Stimulated activated naive CD8-positive, alpha-beta T cell treated with anti-CD3 and anti-CD28 coated beads, Interleukin-15, amount 100 ng/mL, for 72 hours (primary cell): ENCODE measurements around the gene ZFYVE9.
A peak's percentile ranks its signal among the peaks of the same experiment; 100 is the strongest.

Experiments used
- ATAC-seq: fragments of 150-1000 bp; cut with Tn5 transposase; 2 replicates; pipeline ENCODE4 v1.10.0; 2021; ENCODE audit warnings: mild to moderate bottlenecking, moderate library complexity
- DNase-seq, 2 donors: peaks; one replicate each; pipeline ENCODE4 v3.0.0; 2021 to 2022
- H3K27ac Mint-ChIP-seq, 2 donors: one replicate each; pipeline ENCODE4 v1.8.0; 2022; ENCODE audit warnings: mild to moderate bottlenecking in 2 of 2, mixed read lengths in 2 of 2, moderate library complexity in 2 of 2
- H3K27me3 Mint-ChIP-seq: one replicate; pipeline ENCODE4 v1.8.0; 2022; ENCODE audit warnings: mixed read lengths
- H3K4me1 Mint-ChIP-seq: one replicate; pipeline ENCODE4 v1.8.0; 2022; ENCODE audit warnings: mild to moderate bottlenecking, mixed read lengths
- H3K4me3 Mint-ChIP-seq, 2 donors: one replicate each; pipeline ENCODE4 v1.8.0; 2022; ENCODE audit warnings: mild to moderate bottlenecking in 2 of 2, mixed read lengths in 2 of 2, moderate library complexity in 1 of 2
- H3K9me3 Mint-ChIP-seq, 2 donors: one replicate each; pipeline ENCODE4 v1.8.0; 2022; ENCODE audit warnings: mixed read lengths in 2 of 2

The ZFYVE9 gene

DNA sequence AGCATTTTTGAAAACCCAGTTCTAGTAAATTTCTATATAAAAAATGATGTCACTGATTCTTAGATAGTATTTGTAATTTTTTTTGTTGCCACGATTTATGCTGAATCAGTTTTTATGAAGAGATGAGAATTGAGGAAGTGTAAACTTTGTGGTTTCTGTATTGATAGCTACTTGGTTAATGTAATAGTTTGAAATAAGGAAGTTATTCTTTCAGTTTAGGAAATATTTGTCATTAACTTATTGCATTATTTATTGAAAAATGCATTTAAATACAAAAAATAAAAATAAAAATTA is 97.8 kb downstream of the ZFYVE9 start:
- H3K4me1 Mint-ChIP-seq, result peaks cover 4% of the 10 kb centered on the region
- no peak for ATAC-seq
- H3K9me3 Mint-ChIP-seq, result no peaks in the 10 kb centered on the region
- no peak overlapping the region for H3K27ac Mint-ChIP-seq
- no peak overlapping the region for H3K4me3 Mint-ChIP-seq
- H3K27me3 Mint-ChIP-seq, result no peaks in the 10 kb centered on the region
- no peak for DNase-seq

GRCh38 chr1:52240592-52241210 is 98.8 kb downstream of the ZFYVE9 start:
- H3K27me3 Mint-ChIP-seq, result no peaks in the 10 kb centered on the region
- no peak overlapping the region for H3K27ac Mint-ChIP-seq
- DNase-seq (no peak), ATAC-seq (no peak)
- H3K4me3 Mint-ChIP-seq, result no peak overlapping the region
- peaks cover 4% of the 10 kb centered on the region for H3K4me1 Mint-ChIP-seq
- H3K9me3 Mint-ChIP-seq, result no peaks in the 10 kb centered on the region

DNA sequence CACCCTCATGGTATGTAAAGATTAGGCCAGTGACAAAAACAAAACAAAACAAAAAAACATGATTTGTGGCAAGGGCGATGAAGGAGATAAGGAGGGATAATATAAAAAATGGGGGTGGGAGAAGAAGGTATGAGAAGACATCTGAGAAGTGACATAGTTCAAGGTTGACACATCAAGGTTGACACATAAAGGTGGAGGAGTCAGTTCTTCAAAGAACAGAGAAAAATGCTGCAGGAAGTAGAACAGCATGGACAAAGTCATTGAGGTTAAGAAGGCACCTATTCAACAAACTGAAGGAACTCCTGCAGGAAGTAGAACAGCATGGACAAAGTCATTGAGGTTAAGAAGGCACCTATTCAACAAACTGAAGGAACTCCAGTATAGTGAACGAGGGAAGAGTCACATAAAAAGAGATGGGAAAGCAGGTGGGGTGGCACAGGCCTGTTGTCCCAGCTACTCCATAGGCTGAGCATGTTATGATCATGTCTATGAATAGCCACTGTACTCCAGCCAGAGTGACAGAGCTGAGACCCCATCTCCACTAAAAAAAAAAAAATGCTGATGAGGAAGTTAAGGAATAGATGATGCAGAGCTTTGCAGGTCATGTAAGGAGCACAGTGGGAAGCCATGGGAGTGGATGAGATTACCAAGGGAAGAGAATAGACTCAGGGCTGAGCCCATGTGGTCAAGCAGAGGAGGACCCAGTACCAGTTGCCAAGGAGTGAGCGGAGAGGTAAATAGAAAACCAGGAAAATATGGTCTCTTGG is 101.5 kb downstream of the ZFYVE9 start:
- Mint-ChIP-seq H3K9me3 (no peaks in the 10 kb centered on the region), H3K4me3 (no peak overlapping the region), H3K27me3 (no peaks in the 10 kb centered on the region), H3K4me1 (no peaks in the 10 kb centered on the region), H3K27ac (no peak overlapping the region)
- ATAC-seq (no peak), DNase-seq (no peak)

- ATAC-seq (no peak), DNase-seq (no peak)
- Mint-ChIP-seq H3K4me1 (peaks cover 7% of the 10 kb centered on the region), H3K9me3 (peaks cover 5 to 9% of the 10 kb centered on the region in 2 donors), H3K4me3 (no peak overlapping the region), H3K27me3 (no peaks in the 10 kb centered on the region), H3K27ac (no peak overlapping the region)
Observed at GRCh38 chr1:52249831-52250230, 107.9 kb downstream of the ZFYVE9 start.

DNA sequence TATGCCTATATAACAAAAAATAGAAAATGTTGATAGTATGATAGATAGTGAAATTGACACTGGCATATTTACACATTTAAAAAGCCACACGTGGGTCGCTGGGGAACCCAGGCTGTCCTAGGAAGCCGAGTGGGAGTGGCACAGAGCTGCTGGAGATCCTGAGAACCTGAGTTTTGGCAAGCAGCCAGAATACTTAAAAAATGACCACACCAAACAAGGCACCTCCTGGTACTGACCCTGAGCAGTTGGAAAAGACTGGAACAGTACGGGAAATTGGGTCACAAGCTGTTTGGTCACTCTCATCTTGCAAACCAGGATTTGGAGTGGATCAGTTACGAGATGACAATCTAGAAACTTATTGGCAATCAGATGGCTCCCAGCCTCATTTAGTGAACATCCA is 111.5 kb downstream of the ZFYVE9 start:
- no peak for DNase-seq
- no peak for ATAC-seq
- Mint-ChIP-seq H3K4me1 (peaks cover 7% of the 10 kb centered on the region), H3K4me3 (no peak overlapping the region), H3K27me3 (no peaks in the 10 kb centered on the region), H3K27ac (no peak overlapping the region), H3K9me3 (peaks cover 5 to 9% of the 10 kb centered on the region in 2 donors)

GRCh38 chr1:52259886-52260285 is 118.0 kb downstream of the ZFYVE9 start:
- Mint-ChIP-seq H3K27ac (no peak overlapping the region), H3K9me3 (no peaks in the 10 kb centered on the region), H3K4me3 (no peak overlapping the region), H3K4me1 (peaks cover 6% of the 10 kb centered on the region), H3K27me3 (no peaks in the 10 kb centered on the region)
- DNase-seq (no peak), ATAC-seq (no peak)

DNA sequence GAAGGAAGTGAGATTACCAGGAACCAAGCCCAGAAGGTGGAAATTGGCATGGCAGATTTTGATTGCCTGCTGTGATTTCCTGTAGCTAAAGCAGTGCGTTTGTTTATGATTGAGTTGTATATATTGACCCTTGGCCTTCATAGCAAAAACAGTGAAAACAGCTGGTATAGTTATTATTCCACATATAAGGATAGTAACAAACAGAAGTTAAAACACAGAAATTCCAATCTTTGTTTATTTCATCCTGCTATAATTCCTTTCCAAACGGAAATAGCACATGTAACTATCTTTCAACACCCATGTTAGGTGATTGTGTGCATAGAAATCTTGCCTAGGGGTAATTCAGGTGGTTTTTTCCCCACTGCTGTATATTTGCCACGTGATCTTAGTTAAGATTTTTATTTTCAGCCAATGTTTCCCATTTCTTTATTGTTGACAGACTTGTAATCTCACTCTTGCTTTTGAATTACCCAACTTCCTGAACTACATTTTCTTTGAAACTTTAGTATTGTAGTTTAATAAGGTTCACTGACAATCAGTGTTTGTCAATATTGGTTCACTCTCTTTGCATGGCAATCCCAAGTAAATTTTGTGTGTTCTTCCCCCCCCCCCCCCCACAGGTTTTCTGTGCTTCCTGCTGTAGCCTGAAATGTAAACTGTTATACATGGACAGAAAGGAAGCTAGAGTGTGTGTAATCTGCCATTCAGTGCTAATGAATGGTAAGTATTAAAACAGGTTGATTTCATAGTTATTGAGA is 121.4 kb downstream of the ZFYVE9 start:
- ATAC-seq (no peak), DNase-seq (no peak)
- no peak overlapping the region for H3K4me3 Mint-ChIP-seq
- H3K9me3 Mint-ChIP-seq, result no peaks in the 10 kb centered on the region
- H3K27me3 Mint-ChIP-seq, result no peaks in the 10 kb centered on the region
- H3K27ac Mint-ChIP-seq, result no peak overlapping the region
- peaks cover 7% of the 10 kb centered on the region for H3K4me1 Mint-ChIP-seq

DNA sequence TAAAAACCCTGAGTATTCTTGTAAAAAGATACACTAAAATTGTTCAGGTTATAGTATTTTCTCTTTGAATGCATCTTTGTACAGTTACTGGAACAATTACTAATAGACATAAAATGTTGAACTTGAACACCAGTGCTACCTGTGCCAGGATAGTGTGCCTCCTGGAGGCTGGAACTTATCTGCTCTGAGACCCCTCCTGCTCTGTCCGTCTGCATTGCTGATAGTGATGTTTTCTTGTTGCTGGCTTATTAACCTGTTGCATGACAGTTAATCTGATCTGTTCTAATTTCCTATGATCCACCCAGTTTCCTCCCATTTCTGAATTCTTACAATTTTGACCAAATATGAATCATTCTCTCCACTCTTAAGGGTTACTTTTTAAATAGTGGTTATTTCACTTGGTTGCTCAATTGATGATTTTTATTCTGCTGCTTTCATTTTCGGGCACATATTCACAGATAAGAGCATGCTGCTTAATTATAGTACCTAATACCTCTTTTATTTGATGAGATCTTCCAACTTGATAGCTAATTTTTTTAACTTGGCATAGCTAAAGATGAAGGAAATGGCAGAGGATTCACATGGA is 122.7 kb downstream of the ZFYVE9 start:
- no peaks in the 10 kb centered on the region for H3K27me3 Mint-ChIP-seq
- ATAC-seq (no peak), DNase-seq (no peak)
- no peak overlapping the region for H3K27ac Mint-ChIP-seq
- H3K4me3 Mint-ChIP-seq, result no peak overlapping the region
- no peaks in the 10 kb centered on the region for H3K9me3 Mint-ChIP-seq
- peaks cover 7% of the 10 kb centered on the region for H3K4me1 Mint-ChIP-seq

- Mint-ChIP-seq H3K9me3 (no peaks in the 10 kb centered on the region), H3K27ac (no peak overlapping the region), H3K4me3 (no peak overlapping the region), H3K4me1 (peaks cover 7% of the 10 kb centered on the region), H3K27me3 (no peaks in the 10 kb centered on the region)
- no peak for ATAC-seq
- DNase-seq, result no peak
Observed at GRCh38 chr1:52266507-52266906, 124.6 kb downstream of the ZFYVE9 start.

GRCh38 chr1:52268372-52268771 is 126.5 kb downstream of the ZFYVE9 start:
- no peak overlapping the region for H3K27ac Mint-ChIP-seq
- no peaks in the 10 kb centered on the region for H3K27me3 Mint-ChIP-seq
- no peak overlapping the region for H3K4me3 Mint-ChIP-seq
- ATAC-seq, result no peak
- no peak for DNase-seq
- peaks cover 7% of the 10 kb centered on the region for H3K4me1 Mint-ChIP-seq
- H3K9me3 Mint-ChIP-seq, result no peaks in the 10 kb centered on the region

DNA sequence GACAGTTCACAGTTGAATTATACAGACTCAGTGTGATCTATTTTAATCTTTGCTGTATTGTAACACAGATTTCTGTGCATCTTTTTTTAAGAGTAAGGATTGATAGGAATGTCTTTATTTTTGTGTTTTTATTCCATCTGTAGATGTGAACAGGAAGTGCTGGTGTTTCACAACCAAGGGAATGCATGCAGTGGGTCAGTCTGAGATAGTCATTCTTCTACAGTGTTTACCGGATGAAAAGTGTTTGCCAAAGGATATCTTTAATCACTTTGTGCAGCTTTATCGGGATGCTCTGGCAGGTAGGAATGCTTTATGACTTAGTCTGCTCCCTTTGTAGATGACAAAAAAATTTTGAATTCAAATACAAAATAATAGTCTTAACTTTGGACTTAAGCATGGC is 139.6 kb downstream of the ZFYVE9 start:
- no peak for DNase-seq
- Mint-ChIP-seq H3K27me3 (no peaks in the 10 kb centered on the region), H3K4me3 (no peak overlapping the region), H3K9me3 (no peaks in the 10 kb centered on the region), H3K4me1 (no peaks in the 10 kb centered on the region), H3K27ac (no peak overlapping the region)
- ATAC-seq, result no peak

- Mint-ChIP-seq H3K4me3 (no peak overlapping the region), H3K27ac (no peak overlapping the region), H3K9me3 (no peaks in the 10 kb centered on the region), H3K4me1 (no peaks in the 10 kb centered on the region), H3K27me3 (no peaks in the 10 kb centered on the region)
- no peak for DNase-seq
- no peak for ATAC-seq
Observed at GRCh38 chr1:52288286-52288685, 146.4 kb downstream of the ZFYVE9 start.

DNA sequence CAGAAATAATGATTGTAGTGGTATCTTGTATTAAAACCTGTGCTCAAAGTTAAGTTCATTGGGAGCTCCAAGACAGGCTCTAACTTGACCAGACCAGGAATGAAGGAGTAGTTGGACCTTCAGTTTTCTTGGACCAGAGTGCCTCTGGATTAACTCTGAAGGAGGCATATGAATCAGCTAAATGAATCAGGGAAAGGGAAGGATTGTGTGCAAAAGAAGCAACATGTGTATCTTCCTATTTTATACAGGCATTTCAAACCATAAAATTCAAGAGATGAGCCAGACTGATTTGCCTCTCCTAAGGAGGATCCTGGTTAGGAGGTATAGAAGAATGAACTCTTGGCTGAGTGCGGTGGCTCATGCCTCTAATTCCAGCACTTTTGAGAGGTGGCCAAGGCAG is 152.7 kb downstream of the ZFYVE9 start:
- DNase-seq (no peak), ATAC-seq (no peak)
- peaks cover 6% of the 10 kb centered on the region for H3K4me1 Mint-ChIP-seq
- no peaks in the 10 kb centered on the region for H3K9me3 Mint-ChIP-seq
- H3K27me3 Mint-ChIP-seq, result no peaks in the 10 kb centered on the region
- no peak overlapping the region for H3K27ac Mint-ChIP-seq
- H3K4me3 Mint-ChIP-seq, result no peak overlapping the region

GRCh38 chr1:52296345-52296744 is 154.5 kb downstream of the ZFYVE9 start:
- ATAC-seq (peak; percentile 76), DNase-seq (peak in 1 of 2 donors; percentile 3)
- Mint-ChIP-seq H3K4me1 (peaks cover 6% of the 10 kb centered on the region), H3K27me3 (no peaks in the 10 kb centered on the region), H3K4me3 (no peak overlapping the region), H3K9me3 (no peaks in the 10 kb centered on the region), H3K27ac (no peak overlapping the region)

DNA sequence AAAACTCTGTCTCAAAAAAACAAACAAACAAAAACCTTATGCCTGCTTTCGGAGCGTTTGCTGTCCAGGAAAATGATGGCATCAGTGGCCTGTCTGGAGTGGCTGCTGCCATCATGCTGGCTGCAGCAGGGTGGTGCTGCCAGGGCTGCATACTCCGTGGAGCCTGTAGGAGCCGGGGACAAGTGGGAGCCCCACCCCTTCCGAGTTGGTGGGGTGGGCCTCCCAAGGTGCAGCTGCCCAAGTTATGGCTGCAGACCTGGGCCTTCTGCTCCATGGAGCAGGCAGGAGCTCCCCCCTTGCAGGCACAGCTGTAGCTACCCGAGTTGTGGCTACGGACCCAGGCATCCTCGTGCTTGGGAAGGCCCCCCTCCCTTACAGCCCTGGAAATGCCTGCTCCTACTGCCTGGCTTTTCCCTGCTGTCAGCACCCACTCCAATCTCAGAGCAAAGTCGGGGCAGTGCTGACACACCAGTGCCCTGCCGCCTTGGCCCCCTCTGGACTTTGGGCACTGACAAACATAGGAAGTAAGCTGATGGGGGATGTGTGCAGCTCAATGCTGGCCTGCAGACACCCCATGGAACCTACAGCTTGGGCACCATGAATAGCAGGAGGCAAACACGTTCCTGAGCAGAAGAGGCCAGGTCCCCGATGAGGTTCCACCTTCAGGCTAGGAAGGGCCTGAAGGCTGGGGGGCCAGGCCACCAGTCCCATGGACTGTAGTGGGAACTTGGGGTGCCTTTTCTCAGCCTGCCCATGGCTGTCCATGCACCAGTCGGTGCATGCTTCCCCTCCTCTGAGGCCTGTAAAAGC is 163.7 kb downstream of the ZFYVE9 start:
- Mint-ChIP-seq H3K9me3 (no peaks in the 10 kb centered on the region), H3K4me3 (no peak overlapping the region), H3K27ac (no peak overlapping the region), H3K27me3 (no peaks in the 10 kb centered on the region), H3K4me1 (no peaks in the 10 kb centered on the region)
- no peak for DNase-seq
- ATAC-seq, result no peak
